Right lobe of liver (tissue), 4 donors: ENCODE measurements around the gene CDH4.

ENCODE experiments used
- POLR2A ChIP-seq: fragments of 450-650 bp; IDR thresholded peaks from one replicate; pipeline ENCODE4 v1.6.1; 2017; ENCODE audit warnings: antibody characterized with exemption, mild to moderate bottlenecking
- TF ChIP-seq, protein P1 (sequence below), 4 donors: fragments of 200-600 bp in 3 of 4; fragments of 450-650 bp in 1 of 4; IDR thresholded peaks; one replicate each; pipeline versions ENCODE4 v1.5.1 to v1.8.0; 2016 to 2022; ENCODE audit warnings: antibody characterized with exemption in 4 of 4, mild to moderate bottlenecking in 2 of 4
- donor health status: DM: no; HTN: no; CAD: no.
- donor health status: DM: no; HTN: no; CAD: no.
- donor health status: DM: no; HTN: yes; CAD: no.

DNA sequence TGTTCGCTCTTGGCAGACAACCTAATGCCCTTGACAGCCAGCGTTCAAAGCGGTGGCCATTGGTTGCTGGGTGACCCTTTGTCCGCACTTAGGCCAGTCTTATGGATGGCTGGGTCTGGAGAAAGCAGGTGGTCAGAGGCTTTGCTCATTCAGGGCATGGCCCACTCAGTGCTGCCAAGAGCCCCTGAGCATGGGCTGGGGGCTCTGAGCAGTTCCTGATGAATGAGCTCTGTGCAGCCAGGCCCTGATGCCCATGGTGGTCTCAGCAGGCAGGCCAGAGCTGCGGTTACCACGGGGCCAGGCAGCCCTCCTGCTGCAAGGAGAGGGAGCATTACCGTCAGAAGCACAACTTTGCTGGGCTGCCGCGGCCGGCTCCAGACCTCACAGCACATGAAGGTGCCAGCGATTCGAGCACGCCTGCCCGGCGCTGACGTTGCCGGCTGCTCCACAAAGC is 36.3 kb downstream of the CDH4 start:
- TF ChIP-seq POLR2A, result no peak
- TF ChIP-seq, protein P1, sequence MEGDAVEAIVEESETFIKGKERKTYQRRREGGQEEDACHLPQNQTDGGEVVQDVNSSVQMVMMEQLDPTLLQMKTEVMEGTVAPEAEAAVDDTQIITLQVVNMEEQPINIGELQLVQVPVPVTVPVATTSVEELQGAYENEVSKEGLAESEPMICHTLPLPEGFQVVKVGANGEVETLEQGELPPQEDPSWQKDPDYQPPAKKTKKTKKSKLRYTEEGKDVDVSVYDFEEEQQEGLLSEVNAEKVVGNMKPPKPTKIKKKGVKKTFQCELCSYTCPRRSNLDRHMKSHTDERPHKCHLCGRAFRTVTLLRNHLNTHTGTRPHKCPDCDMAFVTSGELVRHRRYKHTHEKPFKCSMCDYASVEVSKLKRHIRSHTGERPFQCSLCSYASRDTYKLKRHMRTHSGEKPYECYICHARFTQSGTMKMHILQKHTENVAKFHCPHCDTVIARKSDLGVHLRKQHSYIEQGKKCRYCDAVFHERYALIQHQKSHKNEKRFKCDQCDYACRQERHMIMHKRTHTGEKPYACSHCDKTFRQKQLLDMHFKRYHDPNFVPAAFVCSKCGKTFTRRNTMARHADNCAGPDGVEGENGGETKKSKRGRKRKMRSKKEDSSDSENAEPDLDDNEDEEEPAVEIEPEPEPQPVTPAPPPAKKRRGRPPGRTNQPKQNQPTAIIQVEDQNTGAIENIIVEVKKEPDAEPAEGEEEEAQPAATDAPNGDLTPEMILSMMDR (IDR thresholded peaks at IDR 0.05), result no peak
